Limb (tissue), 2 donors: Measurements from ENCODE around the gene SGIP1.
"Not testable (repeated sequence)": the region's sequence is repeated elsewhere in the genome, so short reads cannot be mapped to it uniquely, and the experiment has no call there.

ENCODE experiments used
- DNase-seq, 2 donors: peaks; one replicate each; pipeline ENCODE4 v3.0.0-alpha.2; 2016; ENCODE audit errors: extremely low spot score in 2 of 2

SGIP1 gene

DNA sequence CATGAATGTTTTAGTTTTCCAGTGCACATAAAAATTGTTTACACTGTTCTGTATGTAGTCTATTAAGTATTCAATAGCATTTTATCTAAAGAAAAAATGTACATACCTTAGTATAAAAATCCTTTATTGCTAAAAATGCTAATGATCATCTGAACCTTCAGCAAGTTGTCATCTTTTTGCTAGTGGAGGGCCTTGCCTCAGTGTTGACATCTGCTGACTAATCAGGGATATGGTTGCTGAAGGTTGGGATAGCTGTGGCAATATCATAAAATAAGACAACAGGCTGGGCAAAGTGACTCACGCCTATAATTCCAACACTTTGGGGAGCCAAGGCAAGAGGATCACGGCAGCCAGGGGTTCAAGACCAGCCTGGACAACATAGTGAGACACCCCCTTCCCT lies 227.3 kb downstream of the SGIP1 start:
- no peak for DNase-seq

- peak; percentile 45 to 59 for DNase-seq
These were observed 231.1 kb downstream of the SGIP1 start for GRCh38 chr1:66764994-66765578.

GRCh38 chr1:66767626-66768025 lies 233.7 kb downstream of the SGIP1 start:
- no peak for DNase-seq

DNA sequence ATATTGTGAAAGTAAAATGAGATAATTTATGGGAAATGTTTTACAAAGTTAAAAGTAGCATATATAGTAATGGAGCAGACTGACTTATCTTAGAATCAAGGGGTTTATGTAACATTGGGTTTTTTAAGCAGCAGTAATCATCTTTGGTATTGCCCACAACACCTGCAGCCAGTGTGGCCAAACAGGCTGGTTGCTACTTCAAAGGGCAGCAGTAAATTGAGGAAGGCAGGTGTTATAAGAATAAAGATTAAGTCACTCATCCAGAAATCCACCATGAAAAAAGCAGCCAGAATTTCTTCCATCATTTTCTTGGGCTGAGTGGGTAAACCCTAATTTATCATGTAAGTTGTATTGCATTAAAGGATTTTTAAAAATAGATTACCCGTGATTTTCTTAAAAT lies 235.0 kb downstream of the SGIP1 start:
- no peak for DNase-seq

- no peak for DNase-seq
These were observed 235.7 kb downstream of the SGIP1 start for GRCh38 chr1:66769512-66770229.

DNA sequence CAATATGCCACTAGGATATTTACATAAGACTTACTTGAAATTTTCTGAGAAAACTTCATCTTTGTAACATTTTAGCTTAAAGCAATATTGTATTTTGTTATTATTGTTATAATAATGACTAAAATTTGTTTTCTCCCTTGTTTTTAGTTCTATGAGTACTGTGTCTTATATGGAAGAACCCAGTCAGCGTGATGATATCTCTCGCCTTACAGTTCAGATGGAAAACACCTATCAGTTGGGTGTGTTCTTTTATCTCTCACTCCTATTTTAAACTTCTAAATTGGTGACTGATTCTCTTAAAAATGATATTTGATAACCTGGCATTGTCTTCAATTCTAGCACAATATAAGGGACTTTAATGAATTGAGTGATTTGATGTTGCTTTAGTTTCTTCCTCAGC lies 236.3 kb downstream of the SGIP1 start:
- no peak for DNase-seq

- no peak for DNase-seq
These were observed 236.7 kb downstream of the SGIP1 start for GRCh38 chr1:66770694-66771093.

- no peak for DNase-seq
These were observed 239.3 kb downstream of the SGIP1 start for GRCh38 chr1:66773227-66773626.

DNA sequence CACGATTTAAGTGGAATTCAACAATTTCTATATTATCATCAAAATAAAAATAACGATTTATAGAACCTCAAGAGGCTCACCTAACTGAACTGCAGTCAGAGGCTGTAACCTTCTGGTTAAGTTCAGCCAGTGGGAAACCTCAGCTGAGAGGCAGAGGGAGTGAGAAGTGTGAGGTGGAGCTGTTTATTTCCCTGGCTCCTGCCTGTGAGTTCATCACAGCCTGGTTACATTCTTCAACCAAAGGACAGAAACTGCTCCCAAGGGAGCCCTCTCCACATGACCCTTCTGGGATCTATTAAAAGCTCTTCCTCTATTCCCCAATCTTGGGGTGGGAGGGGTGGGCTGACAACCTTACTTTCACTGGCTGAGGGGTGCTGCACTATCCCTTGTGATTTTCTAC lies 240.5 kb downstream of the SGIP1 start:
- no peak for DNase-seq

- DNase-seq: no peak
These were observed 241.7 kb downstream of the SGIP1 start for GRCh38 chr1:66775646-66776045.

GRCh38 chr1:66777831-66778230 lies 243.9 kb downstream of the SGIP1 start:
- DNase-seq: no peak

GRCh38 chr1:66778266-66778665 lies 244.3 kb downstream of the SGIP1 start:
- no peak for DNase-seq

GRCh38 chr1:66778969-66779368 lies 245.0 kb downstream of the SGIP1 start:
- no peak for DNase-seq

- DNase-seq: no peak
These were observed 245.6 kb downstream of the SGIP1 start for GRCh38 chr1:66779475-66780078.

- DNase-seq: not testable (repeated sequence)
These were observed 251.8 kb downstream of the SGIP1 start for GRCh38 chr1:66785800-66786199.

DNA sequence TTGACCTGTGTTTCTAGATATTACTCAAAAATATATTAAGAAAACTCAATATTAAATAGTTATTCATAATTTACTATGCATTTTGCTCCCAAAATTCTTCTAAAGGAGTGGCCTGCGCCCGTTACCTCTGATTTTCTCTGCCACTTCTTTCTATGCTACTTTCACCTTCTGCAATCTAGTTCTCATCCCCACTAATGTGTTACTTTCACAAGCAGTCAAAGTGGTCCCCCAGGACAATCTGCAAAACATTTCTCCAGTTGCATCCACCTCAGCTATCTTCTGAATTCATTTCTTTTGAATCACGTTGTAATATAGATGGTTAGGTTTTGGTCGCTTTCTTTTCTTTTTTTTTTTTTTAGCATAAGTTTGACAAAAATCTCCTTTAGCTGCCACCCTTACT lies 253.7 kb downstream of the SGIP1 start:
- DNase-seq: no peak

DNA sequence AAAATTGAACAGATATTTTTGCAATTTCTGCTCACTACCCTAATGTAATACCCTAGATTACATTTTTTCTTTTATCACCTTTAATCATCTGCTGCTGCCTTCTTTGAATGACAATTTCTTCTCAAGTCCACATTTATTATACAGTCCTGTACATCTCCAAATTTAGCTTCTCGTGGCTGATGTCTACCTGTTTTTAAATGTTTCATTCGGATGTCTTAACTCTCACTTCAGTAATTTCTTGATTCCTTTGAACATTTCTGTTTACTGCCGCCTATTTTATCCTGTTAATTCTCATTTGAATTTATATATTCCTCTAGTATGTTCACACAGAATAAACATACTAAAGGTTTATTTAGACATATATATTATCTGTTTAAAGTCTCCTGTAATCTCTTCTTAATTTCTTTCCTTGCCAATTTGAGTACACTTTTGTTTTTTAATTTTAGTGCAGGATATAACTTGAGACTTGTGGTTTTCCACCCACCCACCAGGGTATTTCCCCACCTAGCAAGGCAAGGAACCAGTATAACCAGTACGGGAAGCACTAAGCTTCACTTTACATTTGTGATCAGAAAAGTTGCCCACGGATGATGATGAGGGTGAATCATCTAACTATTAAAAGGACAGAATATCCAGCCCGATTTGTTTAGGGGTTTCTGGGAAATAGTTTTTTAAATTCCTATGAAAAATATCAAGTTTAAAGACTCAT lies 254.4 kb downstream of the SGIP1 start:
- DNase-seq: no peak

- DNase-seq: no peak
These were observed 258.0 kb downstream of the SGIP1 start for GRCh38 chr1:66791621-66792610.

GRCh38 chr1:66795839-66796238 lies 261.9 kb downstream of the SGIP1 start:
- not testable (repeated sequence) for DNase-seq
